Measurements from ENCODE around the gene WDR64. TPM values are rescaled to one million over a fixed set of nuclear protein-coding genes. Genes with fewer than 3 reads are reported as not detected.

Gene WDR64
- total and polyA plus RNA-seq, 2 of the 13 experiments (the other 11 are each of a cell fraction or from before 2014, with no cell fraction given) = not detected

DNA sequence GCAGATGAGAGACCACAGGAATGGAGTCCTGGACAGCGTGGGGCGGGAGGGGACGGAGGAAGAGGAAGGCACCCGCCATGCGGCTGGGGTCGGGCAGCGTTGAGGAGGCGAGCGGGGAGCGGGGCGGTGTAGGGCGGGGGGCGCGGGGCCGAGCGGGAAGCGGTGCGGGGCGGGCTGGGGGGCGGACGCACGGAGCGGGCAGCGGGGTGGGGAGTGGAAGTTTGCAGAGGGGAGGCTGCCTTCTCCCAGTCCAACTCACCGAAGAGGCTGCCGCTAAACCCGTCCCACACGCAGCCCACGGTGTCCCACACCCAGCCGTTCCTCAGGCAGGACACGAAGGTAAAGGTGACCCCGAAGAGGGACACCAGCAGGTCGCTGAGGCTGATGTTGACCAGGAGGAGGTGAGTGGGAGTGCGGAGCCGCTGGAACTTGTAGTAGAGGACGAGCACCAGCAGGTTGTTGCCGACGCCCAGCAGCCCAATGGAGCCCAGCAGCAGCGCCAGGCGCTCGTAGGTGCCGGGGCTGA lies 12.4 kb upstream of the WDR64 start (continued):
- TF ChIP-seq ZBTB7B (CRISPR knock-in tag; IDR thresholded peaks at IDR 0.05) (peak; percentile 41; the same call in 1 of the 2 replicates), NFE2L1 (CRISPR knock-in tag; IDR thresholded peaks at IDR 0.05; ENCODE audit: borderline replicate concordance) (no peak), MTA3 (CRISPR knock-in tag; IDR thresholded peaks at IDR 0.05) (no peak), CREM (IDR thresholded peaks at IDR 0.05) (no peak), CREM (CRISPR knock-in tag; IDR thresholded peaks at IDR 0.05) (no peak), SKI (IDR thresholded peaks at IDR 0.05; ENCODE audit: partially characterized antibody) (no peak), RARA (CRISPR knock-in tag; IDR thresholded peaks at IDR 0.05) (0 out of 2 replicates have a peak, but pooled peaks have one; percentile 3), AGO2 (optimal IDR thresholded peaks at IDR 0.05; ENCODE audit: low read depth, low read length) (peak; percentile 67), ZSCAN20 (CRISPR knock-in tag; IDR thresholded peaks at IDR 0.05; ENCODE audit: borderline replicate concordance) (no peak; the same call in 1 of the 2 replicates), ZBTB8A (CRISPR knock-in tag; IDR thresholded peaks at IDR 0.05; ENCODE audit: borderline replicate concordance, low read depth) (no peak), SALL1 (CRISPR knock-in tag; IDR thresholded peaks at IDR 0.05) (0 out of 2 replicates have a peak, but pooled peaks have one; percentile 14), KLF13 (CRISPR knock-in tag; IDR thresholded peaks at IDR 0.05) (no peak), ZNF557 (CRISPR knock-in tag; IDR thresholded peaks at IDR 0.05) (no peak), MYNN (CRISPR knock-in tag; IDR thresholded peaks at IDR 0.05; ENCODE audit: low read depth) (no peak), ESRRA (CRISPR knock-in tag; IDR thresholded peaks at IDR 0.05; ENCODE audit: low read depth) (no peak), ZFYVE20 (CRISPR knock-in tag; IDR thresholded peaks at IDR 0.05; ENCODE audit: borderline replicate concordance, low read depth) (no peak), ZNF44 (CRISPR knock-in tag; IDR thresholded peaks at IDR 0.05) (no peak), ZNF382 (CRISPR knock-in tag; IDR thresholded peaks at IDR 0.05; ENCODE audit: borderline replicate concordance) (no peak), MEIS2 (CRISPR knock-in tag; IDR thresholded peaks at IDR 0.05) (no peak), KLF12 (CRISPR knock-in tag; IDR thresholded peaks at IDR 0.05; ENCODE audit: borderline replicate concordance) (no peak), CCDC6 (CRISPR knock-in tag; IDR thresholded peaks at IDR 0.05) (0 out of 2 replicates have a peak, but pooled peaks have one; percentile 3), IRF2 (CRISPR knock-in tag; IDR thresholded peaks at IDR 0.05) (no peak), ZNF703 (CRISPR knock-in tag; IDR thresholded peaks at IDR 0.05; ENCODE audit: borderline replicate concordance) (no peak), ZKSCAN5 (CRISPR knock-in tag; IDR thresholded peaks at IDR 0.05) (peak; percentile 73; the same call in 1 of the 2 replicates), ZNF432 (CRISPR knock-in tag; IDR thresholded peaks at IDR 0.05; ENCODE audit: borderline replicate concordance) (no peak), SAFB2 (CRISPR knock-in tag; IDR thresholded peaks at IDR 0.05; ENCODE audit: borderline replicate concordance, low read depth) (no peak), IKZF1 (IDR thresholded peaks at IDR 0.05) (no peak)
- TF ChIP-seq, protein P1, sequence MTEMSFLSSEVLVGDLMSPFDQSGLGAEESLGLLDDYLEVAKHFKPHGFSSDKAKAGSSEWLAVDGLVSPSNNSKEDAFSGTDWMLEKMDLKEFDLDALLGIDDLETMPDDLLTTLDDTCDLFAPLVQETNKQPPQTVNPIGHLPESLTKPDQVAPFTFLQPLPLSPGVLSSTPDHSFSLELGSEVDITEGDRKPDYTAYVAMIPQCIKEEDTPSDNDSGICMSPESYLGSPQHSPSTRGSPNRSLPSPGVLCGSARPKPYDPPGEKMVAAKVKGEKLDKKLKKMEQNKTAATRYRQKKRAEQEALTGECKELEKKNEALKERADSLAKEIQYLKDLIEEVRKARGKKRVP (CRISPR knock-in tag; IDR thresholded peaks at IDR 0.05) = no peak
- TF ChIP-seq, protein P2, sequence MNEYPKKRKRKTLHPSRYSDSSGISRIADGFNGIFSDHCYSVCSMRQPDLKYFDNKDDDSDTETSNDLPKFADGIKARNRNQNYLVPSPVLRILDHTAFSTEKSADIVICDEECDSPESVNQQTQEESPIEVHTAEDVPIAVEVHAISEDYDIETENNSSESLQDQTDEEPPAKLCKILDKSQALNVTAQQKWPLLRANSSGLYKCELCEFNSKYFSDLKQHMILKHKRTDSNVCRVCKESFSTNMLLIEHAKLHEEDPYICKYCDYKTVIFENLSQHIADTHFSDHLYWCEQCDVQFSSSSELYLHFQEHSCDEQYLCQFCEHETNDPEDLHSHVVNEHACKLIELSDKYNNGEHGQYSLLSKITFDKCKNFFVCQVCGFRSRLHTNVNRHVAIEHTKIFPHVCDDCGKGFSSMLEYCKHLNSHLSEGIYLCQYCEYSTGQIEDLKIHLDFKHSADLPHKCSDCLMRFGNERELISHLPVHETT (CRISPR knock-in tag; conservative IDR thresholded peaks at IDR 0.05) = 0 out of 2 replicates have a peak, but pooled peaks have one; percentile 14
- TF ChIP-seq, protein P3, sequence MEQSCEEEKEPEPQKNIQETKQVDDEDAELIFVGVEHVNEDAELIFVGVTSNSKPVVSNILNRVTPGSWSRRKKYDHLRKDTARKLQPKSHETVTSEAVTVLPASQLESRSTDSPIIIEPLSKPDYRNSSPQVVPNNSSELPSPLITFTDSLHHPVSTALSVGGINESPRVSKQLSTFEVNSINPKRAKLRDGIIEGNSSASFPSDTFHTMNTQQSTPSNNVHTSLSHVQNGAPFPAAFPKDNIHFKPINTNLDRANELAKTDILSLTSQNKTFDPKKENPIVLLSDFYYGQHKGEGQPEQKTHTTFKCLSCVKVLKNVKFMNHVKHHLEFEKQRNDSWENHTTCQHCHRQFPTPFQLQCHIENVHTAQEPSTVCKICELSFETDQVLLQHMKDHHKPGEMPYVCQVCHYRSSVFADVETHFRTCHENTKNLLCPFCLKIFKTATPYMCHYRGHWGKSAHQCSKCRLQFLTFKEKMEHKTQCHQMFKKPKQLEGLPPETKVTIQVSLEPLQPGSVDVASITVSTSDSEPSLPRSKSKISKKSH (CRISPR knock-in tag; IDR thresholded peaks at IDR 0.05; ENCODE audit: borderline replicate concordance) = no peak
